Fibroblast of gingiva (primary cell): Measurements from ENCODE around the gene PHF10.
"Not testable (repeated sequence)": the region's sequence is repeated elsewhere in the genome, so short reads cannot be mapped to it uniquely, and the experiment has no call there.

Experiments
- DNase-seq: peaks from one replicate; pipeline ENCODE4 v3.0.0-alpha.2; 2011; ENCODE audit warnings: low read depth

The PHF10 gene

DNA sequence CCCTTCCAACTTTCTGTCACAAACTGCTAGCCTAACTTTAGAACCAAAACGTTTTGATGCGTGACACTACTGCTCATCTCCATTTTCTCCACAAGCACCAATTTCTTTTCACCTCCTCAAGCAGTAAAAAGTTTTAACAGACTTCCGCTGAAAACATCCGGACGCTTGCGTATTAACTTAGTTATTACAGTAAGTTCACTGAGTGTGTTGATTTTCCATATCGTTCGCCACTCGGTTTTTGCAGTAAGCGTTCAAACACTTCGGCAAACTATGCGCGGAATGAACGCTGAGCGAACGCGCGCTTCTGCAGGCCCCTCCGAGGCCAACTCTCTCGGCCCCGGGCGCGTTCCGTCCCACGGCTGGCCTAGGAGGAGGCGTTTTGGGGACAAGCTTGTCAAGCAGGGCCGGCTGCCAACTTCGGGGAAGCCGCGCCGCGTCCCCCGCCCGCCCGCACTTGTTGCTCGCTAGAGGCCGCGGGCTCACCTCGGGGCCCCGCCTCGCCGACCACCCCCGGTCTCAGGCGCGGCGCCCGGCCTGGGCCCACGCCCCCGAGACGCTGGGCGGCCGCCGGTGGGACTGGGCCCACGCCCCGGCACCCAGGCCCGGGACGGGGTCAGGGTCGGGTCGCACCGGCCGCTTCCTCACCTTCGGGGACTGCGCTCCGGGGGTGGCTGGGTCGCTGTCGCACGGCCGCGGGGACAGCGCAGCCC is 945 bp downstream of the PHF10 start:
- DNase-seq, result peak; percentile 62

DNA sequence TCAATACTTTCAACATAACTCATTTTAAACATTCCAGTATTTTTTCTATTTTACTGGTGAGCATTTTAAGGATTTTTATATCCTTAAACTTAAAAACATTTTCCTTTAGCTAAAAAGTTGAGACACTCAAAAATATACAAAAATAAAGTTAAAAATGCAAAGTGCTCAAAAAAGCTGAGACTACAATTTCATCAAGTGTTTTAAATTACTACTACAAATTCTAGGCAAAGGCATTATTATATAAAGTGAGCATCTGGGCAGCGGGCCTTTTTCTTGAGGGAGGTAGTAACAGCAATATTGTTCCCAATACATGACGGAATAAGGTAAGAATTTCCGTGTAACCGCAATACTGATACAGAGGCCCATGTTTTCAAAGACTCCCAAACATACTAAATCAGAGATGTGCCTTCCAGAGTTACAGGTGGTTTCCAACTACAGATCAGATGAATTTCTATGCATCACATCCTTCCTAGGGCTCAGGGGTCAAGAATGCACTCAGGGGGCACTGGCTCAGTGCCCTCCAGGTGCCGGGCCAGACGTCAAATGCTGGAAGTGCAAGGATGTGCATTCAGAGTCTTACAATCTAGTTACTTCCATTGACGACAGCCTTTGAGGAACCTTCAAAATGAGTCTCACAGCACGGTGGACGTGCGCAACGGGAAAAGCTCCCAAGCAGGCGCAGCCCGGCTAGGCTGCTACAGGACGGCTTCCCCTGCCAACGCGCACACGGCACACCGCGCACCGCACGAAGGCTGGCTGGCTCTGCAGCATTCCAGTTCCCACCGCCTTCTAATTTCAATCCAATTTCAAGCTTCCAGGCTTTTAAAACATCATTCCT is 1.7 kb downstream of the PHF10 start:
- DNase-seq, result peak; percentile 38

DNA sequence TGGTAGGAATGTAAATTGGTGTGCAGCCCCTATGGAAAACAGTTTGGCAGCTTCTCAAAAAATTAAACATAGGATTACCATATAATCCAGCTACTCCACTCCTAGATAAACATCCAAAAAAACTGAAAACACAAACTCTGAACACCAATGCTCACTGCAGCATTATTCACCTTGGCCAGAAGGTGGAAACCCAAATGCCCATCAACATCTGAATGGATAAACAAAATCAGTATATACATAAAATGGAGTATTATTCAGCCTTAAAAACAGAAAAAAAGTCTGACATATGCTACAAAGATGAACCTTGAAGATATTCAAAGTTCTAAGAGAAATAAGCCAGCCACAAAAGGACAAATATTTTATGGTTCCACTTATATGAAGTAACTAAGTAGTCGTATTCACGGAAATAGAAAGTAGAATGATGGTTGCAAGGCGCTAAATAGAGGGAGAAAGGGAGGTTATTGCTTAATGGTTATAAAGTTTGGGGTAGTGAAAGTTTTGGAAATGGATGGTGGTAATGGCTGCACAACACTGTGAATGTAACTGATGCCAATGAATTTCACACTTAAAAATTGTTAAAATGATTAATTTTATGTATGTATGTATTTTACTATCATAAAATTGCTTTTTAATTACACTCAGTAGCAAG is 4.0 kb downstream of the PHF10 start:
- DNase-seq, result no peak

DNA sequence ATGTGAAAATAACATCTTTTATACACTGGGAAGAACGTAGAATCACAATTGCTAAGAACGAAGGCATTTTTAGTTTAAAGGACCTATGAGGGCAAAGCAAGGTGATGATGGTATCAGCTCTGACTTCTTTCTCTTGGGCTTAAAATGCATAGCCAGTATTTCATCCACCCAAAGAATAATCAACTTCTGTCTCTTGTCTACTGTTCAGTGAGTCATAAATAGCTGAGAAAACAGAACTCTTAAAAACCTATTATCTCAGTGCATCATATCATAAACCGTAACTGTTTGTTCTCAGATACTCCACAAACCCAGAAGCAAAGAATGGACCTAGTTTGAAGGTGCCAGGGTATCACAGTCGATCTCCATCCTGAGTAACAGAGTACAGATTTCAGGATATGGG is 5.2 kb downstream of the PHF10 start:
- no peak for DNase-seq

DNA sequence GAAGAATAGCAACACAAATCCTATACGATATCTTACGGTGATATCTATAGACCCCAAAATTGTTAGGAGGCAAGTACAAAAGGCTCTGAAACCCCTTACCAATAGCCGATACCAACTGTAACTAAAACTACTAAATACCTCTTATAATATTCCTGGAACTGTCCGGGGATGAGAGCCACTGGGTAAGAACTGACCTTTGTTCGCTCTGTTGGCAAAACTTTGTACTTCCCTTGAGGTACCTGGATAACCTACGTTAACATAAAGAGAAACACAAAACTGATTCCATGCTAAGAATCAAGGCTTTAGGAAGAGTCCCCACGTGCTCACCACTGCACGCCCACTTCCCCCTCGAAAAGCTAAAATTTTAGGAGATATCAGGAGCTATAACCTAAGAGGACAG is 9.7 kb downstream of the PHF10 start:
- DNase-seq, result no peak

DNA sequence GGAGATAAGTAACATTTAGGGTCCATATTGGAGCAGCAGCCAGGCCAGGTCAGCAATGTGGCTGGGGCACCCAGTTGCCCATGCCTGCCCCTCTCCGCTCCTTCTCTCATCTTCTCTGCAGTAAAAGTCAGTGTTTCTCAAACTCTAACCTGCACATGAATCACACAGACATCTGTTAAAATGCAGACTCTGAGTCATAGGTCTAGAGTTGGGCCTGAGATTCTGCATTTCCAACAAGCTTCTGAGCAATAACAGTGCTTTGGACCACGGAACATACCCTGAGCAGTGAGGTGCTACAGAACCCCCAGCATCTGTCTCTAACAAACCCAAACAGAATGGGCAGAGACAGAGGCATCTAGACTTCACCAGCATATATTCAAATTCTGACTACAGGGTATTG is 10.1 kb downstream of the PHF10 start:
- DNase-seq, result no peak

DNA sequence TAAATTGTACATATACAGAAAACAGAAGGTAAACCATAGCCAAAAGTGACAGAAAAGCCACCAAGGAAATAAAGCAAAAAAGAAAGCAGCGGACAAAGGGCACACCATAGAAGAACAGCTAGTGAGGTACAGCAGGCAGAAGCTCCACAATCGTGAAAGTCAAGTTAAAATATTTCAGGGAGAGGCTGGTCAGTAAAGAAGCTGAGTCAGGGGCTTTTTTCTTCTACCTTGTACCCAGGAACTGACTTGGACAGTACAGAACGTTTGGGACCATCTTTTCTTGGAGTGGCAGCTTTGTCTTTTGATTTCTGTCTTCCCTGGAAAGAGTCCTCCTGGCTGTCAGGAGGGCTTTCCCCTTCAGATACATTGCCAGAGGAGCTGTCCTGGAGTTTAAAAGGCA is 14.3 kb downstream of the PHF10 start:
- DNase-seq, result no peak

DNA sequence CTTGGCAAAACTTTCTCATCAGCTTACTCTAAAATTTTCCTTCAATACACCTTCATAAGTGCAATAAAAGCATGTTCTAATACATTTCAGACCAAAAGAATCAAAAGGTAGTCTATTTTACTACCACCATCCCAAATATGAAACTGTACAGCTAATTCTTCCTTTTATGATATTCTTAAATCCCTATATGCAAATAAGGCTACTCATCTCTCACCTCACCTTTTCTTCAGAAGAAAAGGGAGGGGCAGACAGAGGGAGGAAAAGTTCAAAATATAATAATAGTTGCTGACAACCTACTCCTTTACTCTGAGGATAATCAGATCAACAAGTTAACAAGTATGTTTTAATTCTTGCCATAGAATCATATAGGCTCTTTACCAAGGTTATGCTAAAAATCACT is 15.0 kb downstream of the PHF10 start:
- DNase-seq, result no peak

DNA sequence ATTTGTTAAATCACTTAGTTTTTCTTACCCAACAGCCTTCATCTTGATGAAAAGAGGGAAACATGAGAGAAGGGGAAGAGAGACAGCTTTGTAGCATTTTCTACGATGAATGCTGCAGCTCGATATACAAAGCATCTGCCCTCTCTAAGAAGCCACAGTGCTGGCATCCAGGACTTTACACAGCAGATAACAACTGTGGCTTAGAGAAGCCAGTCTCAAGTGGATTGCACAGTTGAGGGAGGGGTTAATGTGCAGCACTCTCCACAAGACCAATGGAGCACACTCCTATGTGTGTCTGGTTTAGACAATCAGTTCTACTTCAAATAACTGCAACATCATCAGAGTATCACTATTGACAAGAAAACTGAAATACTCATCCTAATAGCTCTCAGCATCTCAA is 16.5 kb downstream of the PHF10 start:
- no peak for DNase-seq

DNA sequence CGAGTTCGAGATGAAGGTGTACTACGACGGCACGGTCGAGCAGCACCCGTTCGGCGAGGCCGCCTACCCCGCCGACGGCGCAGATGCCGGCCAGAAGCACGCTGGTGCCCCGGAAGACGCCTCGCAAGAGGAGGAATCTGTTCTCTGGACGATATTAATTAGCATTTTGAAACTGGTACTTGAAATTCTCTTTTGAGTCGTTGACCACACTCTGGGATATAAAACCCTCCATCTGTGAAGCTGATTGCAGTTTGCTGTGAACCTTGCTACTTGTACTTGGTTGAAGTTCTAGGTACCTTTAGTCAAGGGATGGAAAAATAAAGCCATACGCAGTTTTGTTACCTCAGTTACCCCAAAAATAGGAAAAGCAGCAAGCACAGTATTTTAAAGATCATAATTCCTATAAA is 21.5 kb downstream of the PHF10 start:
- DNase-seq, result no peak

DNA sequence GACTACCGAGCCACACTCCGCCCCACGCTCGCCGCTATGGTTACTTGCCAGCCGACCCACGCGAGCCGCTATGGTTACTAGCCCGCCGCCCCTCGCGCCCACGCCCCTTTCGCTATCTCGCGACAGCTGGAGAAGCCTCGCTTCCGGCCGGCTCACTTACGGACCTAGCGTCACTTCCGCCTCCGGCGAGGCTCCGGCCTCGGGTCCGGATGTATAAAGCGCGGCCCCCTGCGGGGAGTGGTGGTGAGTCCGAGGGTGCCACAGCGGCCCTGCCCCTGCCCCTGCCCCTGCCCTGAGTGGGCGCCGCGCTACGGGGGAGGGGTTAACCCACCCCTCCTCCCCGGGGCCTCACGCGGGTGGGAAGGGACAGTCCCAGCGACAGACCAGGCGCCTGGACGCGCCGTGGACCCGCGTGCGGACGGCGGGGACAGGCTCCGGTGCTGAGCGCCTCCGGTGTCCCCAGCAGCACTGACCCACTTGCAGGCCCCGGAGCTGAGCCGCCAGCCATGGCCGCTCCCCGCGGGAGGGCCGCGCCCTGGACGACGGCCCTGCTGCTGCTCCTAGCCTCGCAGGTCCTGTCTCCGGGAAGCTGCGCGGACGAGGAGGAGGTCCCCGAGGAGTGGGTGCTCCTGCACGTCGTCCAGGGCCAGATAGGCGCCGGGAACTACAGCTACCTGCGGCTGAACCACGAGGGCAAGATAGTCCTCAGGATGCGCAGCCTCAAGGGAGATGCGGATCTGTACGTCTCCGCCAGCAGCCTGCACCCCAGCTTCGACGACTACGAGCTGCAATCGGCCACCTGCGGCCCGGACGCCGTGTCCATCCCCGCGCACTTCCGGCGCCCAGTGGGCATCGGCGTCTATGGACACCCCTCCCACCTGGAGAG is 22.1 kb downstream of the PHF10 start, which contains the start of the genes C6orf120 and WDR27:
Gene C6orf120, plus strand, starts transcription at position 173 of the 886 bp plus-strand sequence. Its CDS starts 334 bp downstream, at position 507.
Gene WDR27, minus strand, starts transcription at position 76 of the 886 bp plus-strand sequence. CDS start 13,024 bp downstream, outside the sequence.
- DNase-seq, result peak; percentile 97

DNA sequence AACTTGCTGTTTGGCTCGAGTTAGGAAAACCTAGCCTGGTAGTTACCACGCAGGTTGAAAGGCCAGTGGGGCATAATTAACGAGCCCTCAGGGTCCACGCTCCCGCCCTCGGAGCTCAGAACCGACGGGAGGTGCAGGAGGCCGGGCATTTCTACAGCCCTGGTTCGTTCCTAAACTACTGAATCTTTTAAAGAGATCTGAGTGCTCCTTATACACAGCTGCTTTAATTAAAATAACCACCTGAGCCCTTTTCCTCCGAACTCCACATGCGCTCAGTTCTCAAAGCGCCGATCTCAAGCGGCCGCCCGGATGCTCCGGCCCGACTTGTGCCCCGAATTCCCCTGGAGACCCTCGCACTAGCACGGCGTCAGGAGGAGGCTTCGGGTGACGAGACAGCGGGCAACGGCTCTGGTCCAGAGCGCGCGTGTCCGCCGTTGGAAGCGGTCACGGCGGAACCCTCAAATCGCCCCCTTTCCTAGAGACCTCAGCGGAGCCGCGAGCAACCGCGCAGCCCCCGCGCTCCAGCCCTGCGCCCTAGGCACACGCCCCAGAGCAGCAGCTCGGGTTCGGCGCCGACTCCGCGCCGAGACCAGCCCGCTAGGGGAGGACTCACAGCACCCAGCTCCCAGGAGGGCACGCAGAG is 22.9 kb downstream of the PHF10 start:
- no peak for DNase-seq

DNA sequence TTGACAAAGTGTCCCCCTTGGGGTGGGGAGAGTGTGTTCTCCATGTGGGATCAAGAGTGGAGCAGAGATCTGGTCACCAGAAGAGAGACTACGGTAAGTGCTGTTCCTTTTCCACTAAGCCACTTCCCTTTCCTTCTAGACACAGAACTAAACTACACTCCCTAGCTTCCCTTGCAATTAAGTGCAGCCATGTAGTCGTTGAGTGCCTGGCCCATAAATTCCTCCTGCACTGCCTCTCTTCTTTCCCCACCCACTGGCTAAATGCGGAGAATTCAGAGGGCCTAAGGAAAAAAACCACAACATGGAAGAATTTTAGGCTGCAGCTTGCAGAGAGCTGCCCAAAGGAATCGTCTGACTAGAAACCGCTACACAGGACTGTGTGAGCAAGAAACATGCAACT is 24.0 kb downstream of the PHF10 start:
- peak; percentile 36 for DNase-seq

DNA sequence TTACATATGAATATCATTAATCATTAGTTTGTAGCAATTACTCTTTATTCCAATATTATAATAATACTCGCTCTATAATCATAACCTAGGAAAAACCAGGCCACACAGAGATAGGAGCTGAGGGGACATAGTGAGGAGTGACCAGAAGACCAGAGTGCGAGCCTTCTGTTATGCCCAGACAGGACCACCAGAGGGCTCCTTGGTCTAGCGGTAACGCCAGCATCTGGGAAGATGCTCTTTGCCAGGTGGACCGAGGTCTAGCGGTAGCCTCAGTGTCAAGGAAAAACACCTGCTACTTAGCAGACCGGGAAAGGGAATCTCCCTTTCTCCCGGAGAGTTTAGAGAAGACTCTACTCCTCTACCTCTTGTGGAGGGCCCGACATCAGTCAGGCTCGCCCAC is 27.2 kb downstream of the PHF10 start:
- not testable (repeated sequence) for DNase-seq

DNA sequence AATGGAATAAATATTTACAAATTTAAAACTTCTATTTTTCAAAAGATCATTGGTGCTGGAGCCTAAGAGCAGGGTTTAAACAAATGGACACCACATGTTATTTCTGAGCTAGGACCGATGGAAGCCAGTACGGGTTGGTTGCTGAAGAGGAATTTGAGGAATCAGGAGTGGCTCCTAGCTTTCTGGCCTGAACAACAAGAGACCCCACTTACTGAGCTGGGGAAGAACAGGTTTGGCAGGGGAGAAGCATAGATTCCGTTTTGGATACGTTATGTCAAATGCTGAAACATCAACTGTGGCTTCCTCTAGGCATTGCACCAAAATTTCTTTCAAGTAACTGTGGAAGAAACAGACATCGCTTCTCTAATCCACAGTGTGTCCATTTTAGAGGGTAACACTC is 29.2 kb downstream of the PHF10 start:
- no peak for DNase-seq

DNA sequence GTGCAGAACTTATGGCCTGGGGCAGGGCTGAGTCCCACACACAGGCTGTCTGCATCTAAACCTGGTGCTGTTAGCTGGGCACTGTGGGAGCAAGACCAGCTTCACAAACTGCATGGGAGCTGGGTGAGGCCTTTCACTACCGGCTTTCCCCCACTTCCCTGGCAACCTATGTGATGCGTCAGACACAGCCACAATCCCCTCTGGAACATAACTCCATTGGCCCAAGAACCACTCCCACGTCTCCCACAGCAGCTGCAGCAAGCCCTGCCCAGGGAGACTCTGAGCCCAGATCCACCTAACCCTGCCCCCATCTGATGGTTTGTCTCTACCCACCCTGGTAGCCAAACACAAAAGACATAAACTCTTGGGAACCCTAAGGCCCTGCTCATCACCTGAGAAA is 31.8 kb downstream of the PHF10 start:
- DNase-seq, result no peak

DNA sequence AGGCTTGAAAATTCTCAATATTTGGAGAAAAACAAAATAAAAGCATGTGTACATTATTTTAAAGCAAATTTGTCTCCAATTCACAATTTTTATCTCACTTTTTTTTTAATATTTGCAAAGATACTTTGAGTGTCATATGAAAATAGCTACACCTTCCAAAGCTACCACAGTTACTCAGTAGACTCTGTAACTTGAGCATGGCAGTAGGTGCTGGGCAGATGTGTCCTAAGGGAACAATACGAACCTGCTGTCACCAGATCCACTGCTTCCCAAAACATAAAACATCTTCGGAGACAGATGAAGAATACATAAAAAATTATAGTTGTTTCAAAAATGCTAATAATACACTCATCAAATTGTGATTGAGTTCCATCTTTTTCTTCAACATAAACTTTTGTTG is 33.0 kb downstream of the PHF10 start:
- DNase-seq, result no peak

DNA sequence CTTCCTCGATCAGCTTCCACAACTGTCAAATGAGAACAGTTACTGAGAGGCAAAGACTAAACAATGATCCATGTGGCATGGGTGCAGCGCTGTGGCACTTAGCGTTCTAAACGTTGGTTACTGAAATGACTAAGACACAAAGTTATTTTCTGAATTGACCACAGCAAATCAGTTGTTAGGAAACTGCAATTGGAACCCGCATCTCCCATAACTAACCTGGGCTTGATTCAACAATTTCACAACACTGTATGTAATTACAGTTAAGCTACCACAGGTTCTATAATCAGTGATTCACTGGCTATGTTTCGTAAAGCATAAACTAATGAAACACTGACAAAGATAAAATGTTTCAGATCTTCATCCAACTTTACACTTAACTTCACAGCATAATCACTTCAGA is 35.0 kb downstream of the PHF10 start:
- DNase-seq, result peak; percentile 97

DNA sequence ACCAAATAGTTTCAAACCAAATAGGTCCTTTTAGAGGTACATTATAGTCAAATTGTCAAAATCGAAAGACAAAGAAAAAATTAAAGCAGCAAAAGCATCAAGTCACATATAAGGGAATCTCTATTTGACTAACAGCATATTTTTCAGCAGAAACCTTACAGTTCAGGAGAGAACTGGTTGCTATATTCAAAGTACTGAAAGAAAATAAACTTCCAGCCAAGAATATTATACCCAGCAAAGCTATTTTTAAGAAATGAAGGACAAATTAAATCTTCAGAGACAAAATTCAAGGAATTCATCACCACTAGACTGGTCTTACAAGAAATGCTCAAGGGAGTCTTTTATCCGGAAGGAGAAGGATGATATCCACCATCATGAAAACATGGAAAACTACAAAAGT is 38.4 kb downstream of the PHF10 start:
- DNase-seq, result no peak

DNA sequence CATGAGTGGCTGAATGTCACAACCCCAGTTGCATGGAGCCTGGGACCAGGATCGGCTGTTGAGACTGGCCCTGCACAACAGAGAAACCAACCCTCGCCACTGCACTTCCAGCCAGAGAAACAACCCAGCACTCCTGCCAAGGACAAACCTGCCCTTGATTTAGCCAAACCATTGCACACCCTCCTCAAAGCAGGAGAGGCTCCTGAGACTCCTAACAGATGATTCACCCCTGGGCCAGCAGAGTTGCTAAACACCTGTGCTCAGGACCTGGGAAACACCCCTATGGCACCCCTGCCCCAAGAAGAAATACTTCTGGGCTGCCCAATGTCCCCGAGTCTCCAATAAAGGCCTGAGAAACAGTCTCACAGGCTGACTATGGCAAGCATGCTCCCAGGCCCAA is 40.2 kb downstream of the PHF10 start:
- no peak for DNase-seq

DNA sequence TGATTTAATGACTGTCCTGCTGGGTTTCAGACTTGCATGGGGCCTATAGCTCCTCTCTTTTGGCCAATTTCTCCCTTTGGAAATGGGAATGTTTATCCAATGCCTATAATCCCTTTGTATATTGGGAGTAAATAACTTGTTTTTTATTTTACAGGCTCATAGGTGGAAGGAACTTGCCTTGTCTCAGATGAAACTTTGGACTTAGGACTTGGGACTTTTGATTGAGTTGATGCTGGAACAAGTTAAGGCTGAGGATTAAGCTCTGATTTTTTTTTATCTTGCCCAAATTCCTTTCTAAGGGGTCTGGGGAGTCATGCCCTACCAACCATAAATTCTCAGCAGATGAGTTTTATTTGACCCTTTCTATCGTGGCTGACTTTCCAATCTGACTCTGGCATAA is 46.0 kb downstream of the PHF10 start:
- DNase-seq, result no peak
